A673 (cell line): ENCODE data around the gene SCGN. TPM values are rescaled to one million over a fixed set of nuclear protein-coding genes. Genes with fewer than 3 reads are reported as not detected.

Experiments used
- BruUV-seq: library from RNA; stranded (reverse); fragments of 400-500 nt; replicated peaks from 2 replicates; lab custom pipeline; 2021; lab: Mats Ljungman, UMichigan
- CTCF ChIA-PET: fragments of 300-600 bp; sonication (Branson Sonifier 250); formaldehyde crosslinking; loops from one replicate; lab custom pipeline; 2022; ENCODE audit warnings: antibody characterized with exemption; lab: Charles Lee
- POLR2A ChIA-PET: fragments of 300-600 bp; sonication (Branson Sonifier 250); formaldehyde crosslinking; loops from one replicate; lab custom pipeline; 2022; ENCODE audit warnings: antibody characterized with exemption; ENCODE audit not compliant: low non-redundant PET; lab: Charles Lee
- DNase-seq: peaks from one replicate; pipeline ENCODE4 v3.0.0-alpha.2; 2015; ENCODE audit warnings: low spot score
- H3K27ac ChIP-seq: fragments of 200-600 bp; sonication (generic); 2 replicates; pipeline ENCODE4 v1.5.1; 2016; ENCODE audit warnings: mixed run types, low read depth, mild to moderate bottlenecking, mixed read lengths, antibody characterized with exemption, low read length; ENCODE audit not compliant: poor library complexity, severe bottlenecking
- H3K27me3 ChIP-seq: fragments of 200-600 bp; sonication (generic); replicated peaks from 2 replicates; pipeline ENCODE4 v1.6.1; 2017; ENCODE audit warnings: mixed run types, low read depth, mild to moderate bottlenecking, mixed read lengths, antibody characterized with exemption, low read length; ENCODE audit not compliant: insufficient read depth, poor library complexity
- H3K36me3 ChIP-seq: fragments of 200-600 bp; sonication (generic); 2 replicates; pipeline ENCODE4 v1.6.1; 2016; ENCODE audit warnings: mixed run types, mild to moderate bottlenecking, mixed read lengths, antibody characterized with exemption, low read length; ENCODE audit not compliant: insufficient read depth, poor library complexity, severe bottlenecking
- H3K4me1 ChIP-seq: fragments of 200-600 bp; sonication (generic); 2 replicates; pipeline ENCODE4 v1.6.1; 2017; ENCODE audit warnings: mixed run types, mild to moderate bottlenecking, mixed read lengths, antibody characterized with exemption, low read length; ENCODE audit not compliant: insufficient read depth, poor library complexity, severe bottlenecking
- H3K4me3 ChIP-seq: fragments of 200-600 bp; sonication (generic); 2 replicates; pipeline ENCODE4 v1.5.1; 2016; ENCODE audit warnings: low read depth, mixed run types, mild to moderate bottlenecking, mixed read lengths, low read length; ENCODE audit not compliant: poor library complexity, severe bottlenecking
- H3K9me3 ChIP-seq: fragments of 200-600 bp; sonication (generic); 2 replicates; pipeline ENCODE4 v1.6.1; 2016; ENCODE audit warnings: mixed run types, low read depth, mild to moderate bottlenecking, mixed read lengths, antibody characterized with exemption, low read length; ENCODE audit not compliant: poor library complexity, severe bottlenecking
- EZH2 ChIP-seq: fragments of 200-600 bp; sonication (generic); IDR thresholded peaks from 2 replicates; pipeline ENCODE4 v1.6.1; 2017; ENCODE audit warnings: borderline replicate concordance, low read depth, mild to moderate bottlenecking, mixed read lengths, antibody characterized with exemption, low read length; ENCODE audit not compliant: poor library complexity, severe bottlenecking
- intact Hi-C: fragments of 100-400 bp; cut with micrococcal nuclease; formaldehyde crosslinking; loops from one replicate; pipeline ENCODE4 v1.10.0; 2022; ENCODE audit not compliant: unreplicated experiment
- total RNA-seq: library from RNA; stranded (reverse); gene quantifications from 2 replicates; pipeline ENCODE4 v1.2.3, GENCODE V29; 2021
- TF ChIP-seq, protein P1 (sequence below): fragments of 300-800, 200-600 bp; sonication (generic); conservative IDR thresholded peaks from 2 replicates; pipeline ENCODE4 v1.5.1; 2017; ENCODE audit warnings: low read depth, mild to moderate bottlenecking, antibody characterized with exemption, low read length, moderate library complexity, mixed read lengths

The SCGN gene
- total RNA-seq, 1 experiment from 2014 or later = not detected

DNA sequence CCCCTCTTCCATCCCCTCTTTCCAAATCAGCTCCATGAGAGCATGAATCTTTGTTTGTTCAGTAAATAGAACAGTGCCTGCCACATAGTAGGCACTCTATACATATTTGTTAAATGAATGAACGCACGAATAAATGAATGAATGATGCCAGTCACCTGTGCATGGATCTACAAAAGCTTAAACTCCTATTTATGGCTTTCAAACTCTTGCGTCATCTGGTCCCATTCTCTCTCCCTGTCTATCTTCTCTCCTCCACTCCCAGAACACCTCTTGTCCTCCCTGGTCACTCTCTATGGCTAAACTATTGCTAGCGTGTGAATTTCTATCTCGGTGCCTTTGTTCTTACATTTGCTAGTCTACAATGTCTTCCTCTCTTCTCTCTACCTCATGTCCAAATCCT lies 24.8 kb downstream of the SCGN start:
- H3K27me3 ChIP-seq = no peaks in the 10 kb centered on the region
- BruUV-seq = no TSS peak
- no peak for DNase-seq
- no peaks in the 10 kb centered on the region for H3K36me3 ChIP-seq
- TF ChIP-seq, protein P1, sequence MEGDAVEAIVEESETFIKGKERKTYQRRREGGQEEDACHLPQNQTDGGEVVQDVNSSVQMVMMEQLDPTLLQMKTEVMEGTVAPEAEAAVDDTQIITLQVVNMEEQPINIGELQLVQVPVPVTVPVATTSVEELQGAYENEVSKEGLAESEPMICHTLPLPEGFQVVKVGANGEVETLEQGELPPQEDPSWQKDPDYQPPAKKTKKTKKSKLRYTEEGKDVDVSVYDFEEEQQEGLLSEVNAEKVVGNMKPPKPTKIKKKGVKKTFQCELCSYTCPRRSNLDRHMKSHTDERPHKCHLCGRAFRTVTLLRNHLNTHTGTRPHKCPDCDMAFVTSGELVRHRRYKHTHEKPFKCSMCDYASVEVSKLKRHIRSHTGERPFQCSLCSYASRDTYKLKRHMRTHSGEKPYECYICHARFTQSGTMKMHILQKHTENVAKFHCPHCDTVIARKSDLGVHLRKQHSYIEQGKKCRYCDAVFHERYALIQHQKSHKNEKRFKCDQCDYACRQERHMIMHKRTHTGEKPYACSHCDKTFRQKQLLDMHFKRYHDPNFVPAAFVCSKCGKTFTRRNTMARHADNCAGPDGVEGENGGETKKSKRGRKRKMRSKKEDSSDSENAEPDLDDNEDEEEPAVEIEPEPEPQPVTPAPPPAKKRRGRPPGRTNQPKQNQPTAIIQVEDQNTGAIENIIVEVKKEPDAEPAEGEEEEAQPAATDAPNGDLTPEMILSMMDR = no peak
- no peak for TF ChIP-seq EZH2
- no peak overlapping the region for H3K27ac ChIP-seq
- CTCF ChIA-PET = no interaction called here
- H3K9me3 ChIP-seq = no peaks in the 10 kb centered on the region
- POLR2A ChIA-PET = no interaction called here
- H3K4me1 ChIP-seq = no peaks in the 10 kb centered on the region
- H3K4me3 ChIP-seq = no peak overlapping the region
- intact Hi-C loops = no loop called here

GRCh38 chr6:25681848-25682247 lies 29.8 kb downstream of the SCGN start:
- no peaks in the 10 kb centered on the region for H3K4me1 ChIP-seq
- no peak overlapping the region for H3K4me3 ChIP-seq
- H3K27me3 ChIP-seq = no peaks in the 10 kb centered on the region
- TF ChIP-seq, protein P1 = no peak
- TF ChIP-seq EZH2 = no peak
- BruUV-seq = no TSS peak
- intact Hi-C loops = no loop called here
- POLR2A ChIA-PET = no interaction called here
- H3K9me3 ChIP-seq = no peaks in the 10 kb centered on the region
- no peak for DNase-seq
- H3K36me3 ChIP-seq = no peaks in the 10 kb centered on the region
- CTCF ChIA-PET = no interaction called here
- no peak overlapping the region for H3K27ac ChIP-seq

DNA sequence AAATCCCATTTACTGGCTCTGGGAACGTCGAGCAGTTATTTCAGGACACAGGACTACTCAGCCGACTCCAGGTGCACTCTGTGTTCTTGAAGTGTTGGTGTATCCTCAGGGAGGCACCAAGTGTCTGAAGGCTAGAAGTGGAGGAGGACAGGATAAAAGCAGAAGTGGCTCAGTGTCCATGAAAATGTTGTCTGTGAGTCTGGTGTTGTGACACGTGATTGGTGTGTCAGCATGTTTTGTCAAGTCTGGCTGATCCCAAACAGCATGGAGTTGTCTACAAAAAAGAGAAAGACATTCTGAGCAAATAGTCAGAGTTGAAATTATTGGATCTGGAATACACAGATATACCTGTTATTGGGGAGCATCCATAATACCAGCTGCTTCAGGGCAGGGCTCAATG lies 30.3 kb downstream of the SCGN start:
- ChIA-PET CTCF (no interaction called here), POLR2A (no interaction called here)
- Histone ChIP-seq H3K36me3 (no peaks in the 10 kb centered on the region), H3K9me3 (no peaks in the 10 kb centered on the region), H3K27ac (no peak overlapping the region), H3K27me3 (no peaks in the 10 kb centered on the region), H3K4me3 (no peak overlapping the region), H3K4me1 (no peaks in the 10 kb centered on the region)
- intact Hi-C loops = no loop called here
- DNase-seq = no peak
- no peak for TF ChIP-seq EZH2
- TF ChIP-seq, protein P1 = no peak
- no TSS peak for BruUV-seq
